HCT116 (cell line): ENCODE results near the gene LRRC46. TPM values are rescaled to one million over a fixed set of nuclear protein-coding genes. Genes with fewer than 3 reads are reported as not detected.

Source experiments
- ATAC-seq: fragments of 200-7000 bp; cut with Tn5 transposase; 2 replicates; pipeline ENCODE4 v1.9.1; 2020; ENCODE audit warnings: mild to moderate bottlenecking, moderate library complexity
- BruUV-seq: library from RNA; stranded (reverse); fragments of 400-500 nt; replicated peaks from 2 replicates; lab custom pipeline; 2021; lab: Mats Ljungman, UMichigan
- CTCF ChIA-PET: fragments of 300-600 bp; sonication (Branson Sonifier 250); formaldehyde crosslinking; loops from one replicate; lab custom pipeline; 2021; ENCODE audit warnings: antibody characterized with exemption; lab: Charles Lee
- POLR2A ChIA-PET: fragments of 300-600, 350-600 bp; sonication (Branson Sonifier 250); formaldehyde crosslinking; loops from one replicate; lab custom pipeline; 2021; ENCODE audit warnings: antibody characterized with exemption; lab: Charles Lee
- RAD21 ChIA-PET, 2 experiments: fragments of 300-600 bp; sonication (Branson Sonifier 250); formaldehyde crosslinking; loops; one replicate each; lab custom pipeline; 2023; ENCODE audit warnings: low total read pairs in 2 of 2; ENCODE audit not compliant: uncharacterized antibody in 2 of 2, unreplicated experiment in 2 of 2, low non-redundant PET in 1 of 2; lab: Charles Lee
- DNase-seq: peaks from one replicate; pipeline ENCODE4 v3.0.0-alpha.2; 2010; ENCODE audit warnings: low read depth, low spot score
- H2AFZ ChIP-seq: fragments of 200-600 bp; shearing (Covaris generic), sonication (generic); 2 replicates; pipeline ENCODE4 v1.6.1; 2017; ENCODE audit warnings: low read depth, mixed run types, mixed read lengths, antibody characterized with exemption, low read length; ENCODE audit not compliant: poor library complexity, severe bottlenecking
- H3K27ac ChIP-seq: 2 replicates; pipeline ENCODE4 v1.5.1; 2012; ENCODE audit warnings: low read depth, low read length
- H3K27me3 ChIP-seq: fragments of 200-600 bp; sonication (generic); 2 replicates; pipeline ENCODE4 v1.6.1; 2016; ENCODE audit warnings: mixed run types, low read length, mixed read lengths; ENCODE audit not compliant: insufficient read depth
- H3K36me3 ChIP-seq, 2 experiments: fragments of 200-500 bp in 1 of 2; fragments of 200-600 bp in 1 of 2; sonication (Bioruptor generic) in 1 of 2; sonication (generic) in 1 of 2; 2 replicates each; pipeline versions ENCODE4 v1.5.1 to v1.6.1; 2014 to 2016; ENCODE audit warnings: low read length in 2 of 2, inconsistent platforms in 1 of 2, mixed read lengths in 1 of 2, mixed run types in 1 of 2; ENCODE audit not compliant: insufficient read depth in 2 of 2, control insufficient read depth in 1 of 2
- H3K4me1 ChIP-seq, 2 experiments: fragments of 200-600 bp in 1 of 2; sonication (generic) in 1 of 2; 2 replicates each; pipeline versions ENCODE4 v1.5.1 to v1.6.1; 2012 to 2017; ENCODE audit warnings: low read length in 2 of 2, inconsistent platforms in 1 of 2, mild to moderate bottlenecking in 1 of 2, mixed read lengths in 1 of 2, mixed run types in 1 of 2, moderate library complexity in 1 of 2; ENCODE audit not compliant: insufficient read depth in 2 of 2, control insufficient read depth in 1 of 2
- H3K4me2 ChIP-seq: fragments of 200-600 bp; sonication (generic); 2 replicates; pipeline ENCODE4 v1.6.1; 2017; ENCODE audit warnings: mixed run types, low read length, mixed read lengths
- H3K4me3 ChIP-seq, 2 experiments: fragments of 200-600 bp in 1 of 2; sonication (generic) in 1 of 2; replicated peaks in 1 of 2; 2 replicates each; pipeline ENCODE4 v1.5.1; 2011 to 2016; ENCODE audit warnings: low read length in 2 of 2, control low read depth in 1 of 2, low read depth in 1 of 2, mild to moderate bottlenecking in 1 of 2, mixed read lengths in 1 of 2, mixed run types in 1 of 2
- H3K79me2 ChIP-seq: fragments of 200-600 bp; sonication (generic); 2 replicates; pipeline ENCODE4 v1.6.1; 2017; ENCODE audit warnings: mild to moderate bottlenecking, mixed run types, low read length, moderate library complexity, mixed read lengths; ENCODE audit not compliant: insufficient read depth
- H3K9ac ChIP-seq: fragments of 200-600 bp; sonication (generic); 2 replicates; pipeline ENCODE4 v1.6.1; 2016; ENCODE audit warnings: low read length, mixed read lengths
- H3K9me2 ChIP-seq: fragments of 200-600 bp; sonication (generic), shearing (Covaris generic); 2 replicates; pipeline ENCODE4 v1.6.1; 2017; ENCODE audit warnings: mixed run types, mild to moderate bottlenecking, moderate library complexity; ENCODE audit not compliant: insufficient read depth
- H3K9me3 ChIP-seq, 2 experiments: fragments of 200-500 bp in 1 of 2; fragments of 200-600 bp in 1 of 2; sonication (Bioruptor generic) in 1 of 2; sonication (generic) in 1 of 2; 2 replicates each; pipeline ENCODE4 v1.6.1; 2014 to 2017; ENCODE audit warnings: low read length in 2 of 2, mixed read lengths in 2 of 2, inconsistent platforms in 1 of 2, low read depth in 1 of 2, mild to moderate bottlenecking in 1 of 2, mixed run types in 1 of 2, moderate library complexity in 1 of 2; ENCODE audit not compliant: control insufficient read depth in 1 of 2, insufficient read depth in 1 of 2
- H4K20me1 ChIP-seq: fragments of 200-600 bp; sonication (generic), shearing (Covaris generic); 2 replicates; pipeline ENCODE4 v1.6.1; 2017; ENCODE audit warnings: mixed run types, mild to moderate bottlenecking, moderate library complexity; ENCODE audit not compliant: insufficient read depth
- CBX3 ChIP-seq: IDR thresholded peaks from 2 replicates; pipeline ENCODE4 v1.6.1; 2012; ENCODE audit warnings: low read depth
- CTCF ChIP-seq, 3 experiments: fragments of 200-600 bp in 1 of 3; sonication (generic) in 1 of 3; IDR thresholded peaks in 2 of 3; conservative IDR thresholded peaks in 1 of 3; 2 replicates each; pipeline ENCODE4 v1.5.1; 2012 to 2017; ENCODE audit warnings: low read depth in 2 of 3, low read length in 2 of 3, antibody characterized with exemption in 1 of 3, borderline replicate concordance in 1 of 3, control low read depth in 1 of 3, mild to moderate bottlenecking in 1 of 3, mixed read lengths in 1 of 3, mixed run types in 1 of 3, moderate library complexity in 1 of 3; ENCODE audit not compliant: insufficient read depth in 1 of 3
- EGR1 ChIP-seq: IDR thresholded peaks from 2 replicates; pipeline ENCODE4 v1.6.1; 2012; ENCODE audit warnings: low read depth
- ELF1 ChIP-seq: IDR thresholded peaks from 2 replicates; pipeline ENCODE4 v1.6.1; 2012; ENCODE audit warnings: low read depth, borderline replicate concordance
- EZH2phosphoT487 ChIP-seq: fragments of 200-600 bp; IDR thresholded peaks from 2 replicates; pipeline ENCODE4 v1.6.1; 2018; ENCODE audit warnings: antibody characterized with exemption, borderline replicate concordance
- POLR2A ChIP-seq: IDR thresholded peaks from 2 replicates; pipeline ENCODE4 v1.7.0; 2011; ENCODE audit warnings: borderline replicate concordance; ENCODE audit not compliant: insufficient read depth, insufficient read length; ENCODE audit errors: extremely low read depth
- RAD21 ChIP-seq: IDR thresholded peaks from 2 replicates; pipeline ENCODE4 v1.6.1; 2012; ENCODE audit warnings: low read depth, mild to moderate bottlenecking
- TCF7L2 ChIP-seq: IDR thresholded peaks from 2 replicates; pipeline ENCODE4 v1.7.0; 2011; ENCODE audit warnings: borderline replicate concordance, inconsistent platforms; ENCODE audit not compliant: insufficient read depth, insufficient read length; ENCODE audit errors: extremely low read depth
- ZNF274 ChIP-seq: fragments of 200-500 bp; sonication (Bioruptor generic); IDR thresholded peaks from 2 replicates; pipeline ENCODE4 v1.6.1; 2014; ENCODE audit warnings: mild to moderate bottlenecking, low read depth, low read length, inconsistent platforms
- intact Hi-C: fragments of 100-400 bp; cut with micrococcal nuclease; formaldehyde crosslinking; loops from 2 replicates; pipeline ENCODE4 v1.10.0; 2022
- total RNA-seq: library from RNA; stranded (reverse); gene quantifications from one replicate; pipeline ENCODE4 v1.2.1, GENCODE V29; 2021; ENCODE audit not compliant: unreplicated experiment
- TF ChIP-seq, protein P1 (sequence below): IDR thresholded peaks from 2 replicates; pipeline ENCODE4 v1.6.1; 2011; ENCODE audit warnings: mild to moderate bottlenecking, low read length, moderate library complexity; ENCODE audit not compliant: insufficient replicate concordance; ENCODE audit errors: extremely low read depth
- TF ChIP-seq, protein P2 (sequence below): IDR thresholded peaks from 2 replicates; pipeline ENCODE4 v1.6.1; 2012

The LRRC46 gene
- total RNA-seq, 1 experiment from 2014 or later, result 0.76 TPM

DNA sequence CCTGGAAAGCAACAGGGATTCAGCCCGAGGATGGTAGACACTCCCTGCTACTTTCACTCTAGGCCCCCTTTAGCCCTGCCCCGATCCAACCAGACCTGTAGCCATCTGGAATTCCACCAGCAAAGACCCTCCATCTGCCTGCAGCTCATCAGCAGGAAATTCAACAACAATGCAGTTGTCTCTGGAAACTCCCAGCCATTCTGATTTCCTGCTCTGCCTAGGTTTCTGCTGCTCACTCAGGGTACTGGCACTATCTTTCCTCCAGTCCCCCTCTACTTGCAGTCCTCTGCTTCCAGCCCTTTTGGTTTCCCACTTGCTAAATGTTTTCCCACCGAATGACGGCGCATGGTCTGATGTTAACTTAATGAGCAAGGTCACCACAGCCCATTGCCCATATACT is 22.1 kb downstream of the LRRC46 start:
- ATAC-seq (no peak), DNase-seq (no peak)
- Histone ChIP-seq H4K20me1 (no peaks in the 10 kb centered on the region), H3K79me2 (peaks cover 21% of the 10 kb centered on the region; the same call in 1 of the 2 replicates), H3K9ac (no peak overlapping the region), H3K9me3 (no peaks in the 10 kb centered on the region), H2AFZ (no peak overlapping the region), H3K4me3 (no peak overlapping the region), H3K36me3 (no peaks in the 10 kb centered on the region), H3K9me2 (no peaks in the 10 kb centered on the region), H3K4me1 (peaks cover 13 to 28% of the 10 kb centered on the region in 2 experiments), H3K27me3 (peaks cover 13% of the 10 kb centered on the region; the same call in 1 of the 2 replicates), H3K4me2 (no peak overlapping the region), H3K27ac (no peak overlapping the region)
- CTCF ChIA-PET, result no interaction called here
- BruUV-seq, result no TSS peak
- POLR2A ChIA-PET, result interaction anchor here (1.1 to 1.5 kb wide), 2 partner anchors 9 to 11 kb away, joined by 3 read pairs; no protein-coding TSS in a partner anchor
- intact Hi-C loops, result no loop called here
- RAD21 ChIA-PET, result no interaction called here
- TF ChIP-seq POLR2A, result no peak
- no peak for TF ChIP-seq ZNF274
- TF ChIP-seq, protein P1, sequence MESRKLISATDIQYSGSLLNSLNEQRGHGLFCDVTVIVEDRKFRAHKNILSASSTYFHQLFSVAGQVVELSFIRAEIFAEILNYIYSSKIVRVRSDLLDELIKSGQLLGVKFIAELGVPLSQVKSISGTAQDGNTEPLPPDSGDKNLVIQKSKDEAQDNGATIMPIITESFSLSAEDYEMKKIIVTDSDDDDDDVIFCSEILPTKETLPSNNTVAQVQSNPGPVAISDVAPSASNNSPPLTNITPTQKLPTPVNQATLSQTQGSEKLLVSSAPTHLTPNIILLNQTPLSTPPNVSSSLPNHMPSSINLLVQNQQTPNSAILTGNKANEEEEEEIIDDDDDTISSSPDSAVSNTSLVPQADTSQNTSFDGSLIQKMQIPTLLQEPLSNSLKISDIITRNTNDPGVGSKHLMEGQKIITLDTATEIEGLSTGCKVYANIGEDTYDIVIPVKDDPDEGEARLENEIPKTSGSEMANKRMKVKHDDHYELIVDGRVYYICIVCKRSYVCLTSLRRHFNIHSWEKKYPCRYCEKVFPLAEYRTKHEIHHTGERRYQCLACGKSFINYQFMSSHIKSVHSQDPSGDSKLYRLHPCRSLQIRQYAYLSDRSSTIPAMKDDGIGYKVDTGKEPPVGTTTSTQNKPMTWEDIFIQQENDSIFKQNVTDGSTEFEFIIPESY, result no peak
- TF ChIP-seq, protein P2, sequence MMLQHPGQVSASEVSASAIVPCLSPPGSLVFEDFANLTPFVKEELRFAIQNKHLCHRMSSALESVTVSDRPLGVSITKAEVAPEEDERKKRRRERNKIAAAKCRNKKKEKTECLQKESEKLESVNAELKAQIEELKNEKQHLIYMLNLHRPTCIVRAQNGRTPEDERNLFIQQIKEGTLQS, result no peak
- no peak for TF ChIP-seq TCF7L2
- no peak for TF ChIP-seq EGR1
- TF ChIP-seq EZH2phosphoT487, result no peak
- no peak for TF ChIP-seq RAD21
- no peak for TF ChIP-seq CTCF (IDR thresholded peaks at IDR 0.05 in 2 of 3, conservative IDR thresholded peaks at IDR 0.05 in 1 of 3; ENCODE audit: borderline replicate concordance in 1 of 3, insufficient read depth in 1 of 3, low read depth in 2 of 3, low read length in 2 of 3)
- TF ChIP-seq ELF1, result no peak
- no peak for TF ChIP-seq CBX3
